AG09309 (cell line): ENCODE data around the gene MAPK11.

Experiments used
- DNase-seq: peaks from one replicate; pipeline ENCODE4 v3.0.0-alpha.2; 2010; ENCODE audit warnings: low read depth
- H3K4me3 ChIP-seq: 2 replicates; pipeline ENCODE4 v1.5.1; 2011; ENCODE audit warnings: mild to moderate bottlenecking, low read depth, low read length, moderate library complexity; ENCODE audit not compliant: control insufficient read depth
- TF ChIP-seq, protein P1 (sequence below): IDR thresholded peaks from 2 replicates; pipeline ENCODE4 v1.5.1; 2011; ENCODE audit warnings: mild to moderate bottlenecking, low read depth, low read length, inconsistent platforms; ENCODE audit not compliant: insufficient read depth, control insufficient read depth; ENCODE audit errors: missing control alignments

The MAPK11 gene

GRCh38 chr22:50269970-50270665 is at the start of gene MAPK11:
MAPK11 (minus strand) TSS chr22:50270380; CDS start chr22:50270292, 88 bp downstream.
- no peak for DNase-seq
- peak within 1 kb of the TSS; percentile 59 for H3K4me3 ChIP-seq
- TF ChIP-seq, protein P1, sequence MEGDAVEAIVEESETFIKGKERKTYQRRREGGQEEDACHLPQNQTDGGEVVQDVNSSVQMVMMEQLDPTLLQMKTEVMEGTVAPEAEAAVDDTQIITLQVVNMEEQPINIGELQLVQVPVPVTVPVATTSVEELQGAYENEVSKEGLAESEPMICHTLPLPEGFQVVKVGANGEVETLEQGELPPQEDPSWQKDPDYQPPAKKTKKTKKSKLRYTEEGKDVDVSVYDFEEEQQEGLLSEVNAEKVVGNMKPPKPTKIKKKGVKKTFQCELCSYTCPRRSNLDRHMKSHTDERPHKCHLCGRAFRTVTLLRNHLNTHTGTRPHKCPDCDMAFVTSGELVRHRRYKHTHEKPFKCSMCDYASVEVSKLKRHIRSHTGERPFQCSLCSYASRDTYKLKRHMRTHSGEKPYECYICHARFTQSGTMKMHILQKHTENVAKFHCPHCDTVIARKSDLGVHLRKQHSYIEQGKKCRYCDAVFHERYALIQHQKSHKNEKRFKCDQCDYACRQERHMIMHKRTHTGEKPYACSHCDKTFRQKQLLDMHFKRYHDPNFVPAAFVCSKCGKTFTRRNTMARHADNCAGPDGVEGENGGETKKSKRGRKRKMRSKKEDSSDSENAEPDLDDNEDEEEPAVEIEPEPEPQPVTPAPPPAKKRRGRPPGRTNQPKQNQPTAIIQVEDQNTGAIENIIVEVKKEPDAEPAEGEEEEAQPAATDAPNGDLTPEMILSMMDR, result no peak

DNA sequence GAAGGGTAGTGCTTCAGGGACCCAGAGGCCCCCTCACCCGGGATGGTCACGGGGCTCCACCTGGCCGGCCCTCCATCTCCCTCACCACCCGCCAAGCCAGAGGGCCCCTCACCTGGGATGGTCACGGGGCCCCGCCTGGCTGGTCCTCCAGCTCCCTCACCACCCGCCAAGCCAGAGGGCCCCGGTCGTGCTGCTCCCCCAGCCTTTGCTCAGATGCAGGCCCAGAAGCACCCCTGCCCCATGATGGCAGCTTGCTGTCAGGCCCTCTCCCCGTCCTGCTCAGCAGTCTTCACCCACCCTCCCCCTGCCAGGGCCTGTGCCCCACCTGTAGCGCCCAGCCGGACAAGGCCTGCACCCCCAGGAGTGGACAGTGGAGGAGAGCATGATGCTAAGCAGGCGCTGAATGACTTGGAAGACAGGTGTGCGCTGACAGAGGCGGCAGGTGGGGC is 49.3 kb upstream of the MAPK11 start:
- TF ChIP-seq, protein P1, result no peak

DNA sequence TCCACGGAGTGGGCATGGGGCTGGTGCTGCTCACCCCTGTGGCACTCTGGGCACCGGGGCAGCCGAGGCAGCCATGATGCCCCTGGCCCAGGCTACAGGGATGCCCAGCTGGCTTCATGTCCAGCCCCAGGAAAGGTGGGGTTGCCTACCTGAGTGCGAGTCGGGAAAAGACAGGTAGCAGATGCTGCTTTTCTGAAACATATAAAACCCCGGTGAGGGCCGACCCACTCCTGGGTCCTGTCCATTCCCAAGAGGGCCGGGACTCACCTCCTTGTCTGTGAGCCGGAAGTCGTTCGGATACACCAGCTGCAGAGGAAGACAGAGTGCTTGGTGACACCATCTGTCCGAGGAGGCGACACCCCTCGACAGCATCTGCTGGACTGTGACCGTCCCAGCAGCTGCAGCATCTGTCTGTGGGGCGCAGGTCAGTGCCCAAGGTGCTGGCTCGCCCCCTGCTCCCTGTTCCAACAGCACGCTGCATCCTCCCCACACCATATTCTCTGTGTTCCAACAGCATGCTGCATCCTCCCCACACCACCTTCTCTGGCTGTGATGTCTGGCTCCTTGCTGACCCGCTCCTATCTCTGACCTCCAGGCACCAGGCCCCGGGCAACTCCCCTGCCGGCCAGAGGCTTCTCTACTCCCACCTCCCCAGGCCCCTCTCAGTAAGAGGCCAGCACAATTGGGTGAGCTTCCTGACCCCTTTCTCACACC is 48.7 kb upstream of the MAPK11 start:
- TF ChIP-seq, protein P1, result no peak
- no peak for DNase-seq
- H3K4me3 ChIP-seq, result no peak overlapping the region

More for the DNA sequence above, 49.3 kb upstream of the MAPK11 start:
- no peak overlapping the region for H3K4me3 ChIP-seq
- no peak for DNase-seq

GRCh38 chr22:50318356-50318697 is 48.1 kb upstream of the MAPK11 start:
- TF ChIP-seq, protein P1, result no peak
- no peak for DNase-seq
- no peak overlapping the region for H3K4me3 ChIP-seq

DNA sequence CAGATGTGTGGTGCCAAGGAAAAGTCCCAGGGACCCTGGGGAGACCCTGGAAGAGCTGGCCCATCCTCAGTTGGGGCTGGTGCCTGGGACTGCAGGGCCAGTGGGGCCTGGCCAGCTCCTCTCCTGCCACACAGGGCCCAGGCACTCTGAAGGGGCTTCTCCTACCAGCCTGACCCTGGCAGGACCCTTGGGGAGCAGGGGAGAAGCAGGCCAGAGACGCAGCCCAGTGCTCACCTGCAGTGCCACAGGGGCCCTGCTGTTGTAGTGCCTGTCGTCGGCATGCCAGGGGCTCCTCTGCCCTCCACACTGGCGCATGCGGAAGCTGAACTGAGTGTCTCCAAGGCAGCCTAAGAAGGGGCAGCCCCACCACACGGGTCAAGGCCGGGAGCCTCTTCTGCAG is 47.5 kb upstream of the MAPK11 start:
- TF ChIP-seq, protein P1, result no peak
- no peak overlapping the region for H3K4me3 ChIP-seq
- DNase-seq, result no peak

- no peak overlapping the region for H3K4me3 ChIP-seq
- DNase-seq, result no peak
- TF ChIP-seq, protein P1, result no peak
These were observed 47.0 kb upstream of the MAPK11 start for GRCh38 chr22:50317178-50317577.
